NCI-H1417 treated with DMSO at 0.1 percent for 48 hours (cell line): Measurements from ENCODE around the gene ZMIZ2.
A peak's percentile ranks its signal among the peaks of the same experiment; 100 is the strongest.
"Not testable (repeated sequence)": the region's sequence is repeated elsewhere in the genome, so short reads cannot be mapped to it uniquely, and the experiment has no call there.

Experiments used
- DNase-seq: peaks from one replicate; lab custom pipeline; 2025; lab: John Stamatoyannopoulos, UW

The ZMIZ2 gene

GRCh38 chr7:44769776-44770294 lies 21.2 kb downstream of the ZMIZ2 start:
- DNase-seq: no peak

GRCh38 chr7:44771358-44771757 lies 22.7 kb downstream of the ZMIZ2 start:
- DNase-seq: no peak

GRCh38 chr7:44772440-44772839 lies 23.8 kb downstream of the ZMIZ2 start:
- no peak for DNase-seq

GRCh38 chr7:44772867-44773266 lies 24.2 kb downstream of the ZMIZ2 start:
- no peak for DNase-seq

GRCh38 chr7:44774486-44774885 lies 25.8 kb downstream of the ZMIZ2 start:
- DNase-seq: not testable (repeated sequence)

GRCh38 chr7:44775383-44776107 lies 26.9 kb downstream of the ZMIZ2 start:
- no peak for DNase-seq

GRCh38 chr7:44776211-44776610 lies 27.6 kb downstream of the ZMIZ2 start:
- DNase-seq: no peak

GRCh38 chr7:44782460-44782859 lies 33.8 kb downstream of the ZMIZ2 start:
- DNase-seq: no peak

- no peak for DNase-seq
Measured at GRCh38 chr7:44783407-44783806, 34.8 kb downstream of the ZMIZ2 start.

- DNase-seq: no peak
Measured at GRCh38 chr7:44784364-44784763, 35.7 kb downstream of the ZMIZ2 start.

- DNase-seq: not testable (repeated sequence)
Measured at GRCh38 chr7:44785218-44785617, 36.6 kb downstream of the ZMIZ2 start.

- DNase-seq: no peak
Measured at GRCh38 chr7:44787041-44787440, 38.4 kb downstream of the ZMIZ2 start.

- no peak for DNase-seq
Measured at GRCh38 chr7:44787762-44788161, 39.1 kb downstream of the ZMIZ2 start.

GRCh38 chr7:44789990-44790389 lies 41.3 kb downstream of the ZMIZ2 start:
- DNase-seq: no peak

- no peak for DNase-seq
Measured at GRCh38 chr7:44791278-44792219, 42.9 kb downstream of the ZMIZ2 start.

GRCh38 chr7:44793919-44794318 lies 45.3 kb downstream of the ZMIZ2 start:
- no peak for DNase-seq

- no peak for DNase-seq
Measured at GRCh38 chr7:44794331-44794730, 45.7 kb downstream of the ZMIZ2 start.

- no peak for DNase-seq
Measured at GRCh38 chr7:44796034-44796503, 47.4 kb downstream of the ZMIZ2 start.

- DNase-seq: peak; percentile 89
Measured at GRCh38 chr7:44796504-44797328, 48.1 kb downstream of the ZMIZ2 start, which contains the start of gene PPIA. Gene PPIA, plus strand, starts transcription at chr7:44796681. Its CDS starts 44 bp downstream, at chr7:44796725.

- DNase-seq: peak; percentile 13
Measured at GRCh38 chr7:44797329-44798258, 48.9 kb downstream of the ZMIZ2 start.
